Endothelial cell of umbilical vein (primary cell): ENCODE data around the gene LAMB3. TPM values are rescaled to one million over a fixed set of nuclear protein-coding genes. Genes with fewer than 3 reads are reported as not detected.

Experiments used
- BruUV-seq: library from RNA; stranded (reverse); fragments of 400-500 nt; replicated peaks from 2 replicates; lab custom pipeline; 2021; lab: Mats Ljungman, UMichigan
- CTCF ChIA-PET: fragments of 300-600, 350-600 bp; sonication (Branson Sonifier 250); formaldehyde crosslinking; loops from one replicate; lab custom pipeline; 2021; ENCODE audit warnings: antibody characterized with exemption, inconsistent platforms; lab: Charles Lee
- POLR2A ChIA-PET: fragments of 300-600, 350-600 bp; sonication (Branson Sonifier 250); formaldehyde crosslinking; loops from one replicate; lab custom pipeline; 2021; ENCODE audit warnings: antibody characterized with exemption, inconsistent platforms; lab: Charles Lee
- DNase-seq: peaks from one replicate; pipeline ENCODE4 v3.0.0-alpha.2; 2011; ENCODE audit warnings: low read depth, low spot score
- FAIRE-seq: peaks from 2 replicates; lab custom pipeline; 2011; peaks lifted over from hg19 to GRCh38; lab: Jason Lieb, UNC
- H2AFZ ChIP-seq: 2 replicates; pipeline ENCODE4 v1.6.0; 2012; ENCODE audit warnings: low read depth, low read length, control low read depth, inconsistent platforms
- H3K27ac ChIP-seq: 2 replicates; pipeline ENCODE4 v1.5.1; 2011; ENCODE audit warnings: low read depth, mild to moderate bottlenecking, control low read depth, low read length, moderate library complexity; ENCODE audit not compliant: insufficient read depth
- H3K27me3 ChIP-seq, 2 experiments: 2 replicates each; pipeline versions ENCODE4 v1.6.0 to v1.6.1; 2011; ENCODE audit warnings: low read length in 2 of 2, mixed read lengths in 1 of 2; ENCODE audit not compliant: control insufficient read depth in 2 of 2, insufficient read depth in 2 of 2
- H3K36me3 ChIP-seq, 2 experiments: 2 replicates in 1 of 2; 3 replicates in 1 of 2; pipeline ENCODE4 v1.5.1; 2011; ENCODE audit warnings: low read length in 2 of 2, mild to moderate bottlenecking in 1 of 2, moderate library complexity in 1 of 2; ENCODE audit not compliant: control insufficient read depth in 2 of 2, insufficient read depth in 2 of 2; ENCODE audit errors: extremely low read depth in 1 of 2
- H3K4me1 ChIP-seq: 3 replicates; pipeline ENCODE4 v1.5.1; 2011; ENCODE audit warnings: mild to moderate bottlenecking, low read length; ENCODE audit not compliant: control insufficient read depth, insufficient read depth; ENCODE audit errors: extremely low read depth
- H3K4me2 ChIP-seq: 2 replicates; pipeline ENCODE4 v1.6.1; 2011; ENCODE audit warnings: low read length, control low read depth, mixed read lengths; ENCODE audit not compliant: insufficient read depth
- H3K4me3 ChIP-seq, 3 experiments: fragments of 200-600 bp in 1 of 3; sonication (generic), shearing (Covaris generic) in 1 of 3; replicated peaks in 1 of 3; 2 replicates each; pipeline ENCODE4 v1.5.1; 2011 to 2016; ENCODE audit warnings: control low read depth in 3 of 3, low read length in 3 of 3, mild to moderate bottlenecking in 2 of 3, inconsistent platforms in 1 of 3, low read depth in 1 of 3, moderate library complexity in 1 of 3; ENCODE audit not compliant: insufficient read depth in 1 of 3
- H3K79me2 ChIP-seq: 2 replicates; pipeline ENCODE4 v1.6.0; 2012; ENCODE audit warnings: low read length, inconsistent platforms; ENCODE audit not compliant: control insufficient read depth, insufficient read depth
- H3K9ac ChIP-seq: replicated peaks from 2 replicates; pipeline ENCODE3; 2011; ENCODE audit warnings: low read length, control low read depth; ENCODE audit not compliant: insufficient read depth; ENCODE audit errors: extremely low read depth
- H3K9me1 ChIP-seq: replicated peaks from 3 replicates; pipeline ENCODE4 v1.6.0; 2011; ENCODE audit warnings: mild to moderate bottlenecking, low read length; ENCODE audit not compliant: control insufficient read depth, insufficient read depth; ENCODE audit errors: extremely low read depth
- H3K9me3 ChIP-seq: replicated peaks from 2 replicates; pipeline ENCODE4 v1.5.1; 2012; ENCODE audit warnings: low read length, inconsistent platforms; ENCODE audit not compliant: control insufficient read depth, insufficient read depth
- H4K20me1 ChIP-seq: replicated peaks from 2 replicates; pipeline ENCODE3; 2011; ENCODE audit warnings: mild to moderate bottlenecking, low read length; ENCODE audit not compliant: control insufficient read depth, insufficient read depth; ENCODE audit errors: extremely low read depth
- EZH2 ChIP-seq: IDR thresholded peaks from 2 replicates; pipeline ENCODE4 v1.6.1; 2012; ENCODE audit warnings: borderline replicate concordance, low read depth, mild to moderate bottlenecking, moderate library complexity, low read length, inconsistent platforms; ENCODE audit not compliant: severe bottlenecking
- FOS ChIP-seq: IDR thresholded peaks from 2 replicates; pipeline ENCODE4 v1.6.1; 2011; ENCODE audit warnings: mild to moderate bottlenecking, low read length, moderate library complexity, borderline replicate concordance; ENCODE audit not compliant: insufficient read depth
- GATA2 ChIP-seq: IDR thresholded peaks from 2 replicates; pipeline ENCODE4 v1.7.0; 2011; ENCODE audit warnings: low read depth, mild to moderate bottlenecking, moderate library complexity, mixed read lengths, low read length; ENCODE audit not compliant: insufficient read length, insufficient read depth
- JUN ChIP-seq: IDR thresholded peaks from 2 replicates; pipeline ENCODE4 v1.6.1; 2011; ENCODE audit warnings: borderline replicate concordance, low read depth; ENCODE audit not compliant: insufficient read length, insufficient read depth
- POLR2A ChIP-seq: IDR thresholded peaks from 2 replicates; pipeline ENCODE4 v1.6.1; 2012; ENCODE audit warnings: low read depth, mild to moderate bottlenecking, control low read depth, low read length
- dilution Hi-C: fragments of 300-500 bp; cut with MboI; formaldehyde crosslinking; loops from one replicate; pipeline ENCODE4 v1.15.0; 2019; ENCODE audit warnings: low sequenced_read_pairs; ENCODE audit not compliant: extremely low pct_ligation_motif_present
- intact Hi-C: fragments of 100-400 bp; cut with micrococcal nuclease; formaldehyde crosslinking; loops from one replicate; pipeline ENCODE4 v1.10.0; 2022
- polyA plus RNA-seq, 4 experiments: library from polyadenylated mRNA; depleted of rRNA in 3 of 4; stranded (reverse) in 3 of 4; unstranded in 1 of 4; fragments of >200 nt; gene quantifications; 2 replicates each; pipeline versions ENCODE4 v1.2.1 to v1.2.3, GENCODE V29; 2011 to 2012; ENCODE audit warnings: missing spikeins in 1 of 4
- total RNA-seq: library from RNA; stranded (reverse); gene quantifications from 2 replicates; pipeline ENCODE4 v1.2.3, GENCODE V29; 2021
- TF ChIP-seq, protein P1 (sequence below): IDR thresholded peaks from 2 replicates; pipeline ENCODE4 v1.6.1; 2011; ENCODE audit not compliant: insufficient read depth, insufficient read length

The LAMB3 gene
- total and polyA plus RNA-seq, 2 donors (not counting 3 experiments of a cell fraction or from before 2014, with no cell fraction given): 2.6 to 3.1 TPM

DNA sequence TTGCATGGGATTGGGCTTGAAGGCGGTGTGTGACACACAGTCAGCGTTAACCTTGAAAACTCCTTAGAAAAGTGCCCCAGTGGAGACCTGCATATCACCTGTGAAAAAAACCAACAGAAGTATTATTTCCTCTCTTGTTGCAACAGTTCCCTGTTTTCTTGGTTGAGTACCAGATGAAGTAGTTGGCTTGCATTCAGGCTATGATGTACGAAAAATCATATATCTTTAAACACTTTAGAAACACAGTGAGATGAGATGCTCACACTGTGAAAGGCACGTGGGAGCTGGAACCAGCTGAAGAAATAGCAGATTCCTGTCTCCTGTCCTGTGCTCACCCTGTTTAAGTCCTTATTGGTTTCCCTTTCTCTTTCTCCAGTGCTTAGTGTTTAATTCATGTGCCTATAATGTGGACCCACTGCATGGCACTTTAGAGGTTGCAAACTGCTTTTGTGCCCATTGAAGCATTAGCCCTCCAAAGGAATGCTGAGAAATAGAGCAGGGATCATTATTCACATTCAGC is 65.9 kb downstream of the LAMB3 start:
- BruUV-seq: no TSS peak
- H3K4me1 ChIP-seq: peaks cover 9% of the 10 kb centered on the region
- DNase-seq (no peak), FAIRE-seq (no peak)
- no peak overlapping the region for H3K4me2 ChIP-seq
- ChIA-PET CTCF (interaction anchor here (0.6 to 6.9 kb wide), 15 partner anchors 9 to 162 kb away, joined by 3 to 65 read pairs (median 5); no protein-coding TSS in a partner anchor), POLR2A (no interaction called here)
- no peaks in the 10 kb centered on the region for H3K36me3 ChIP-seq
- no peaks in the 10 kb centered on the region for H3K9me1 ChIP-seq
- H2AFZ ChIP-seq: no peak overlapping the region
- no peak for TF ChIP-seq JUN
- no peak for TF ChIP-seq EZH2
- no peak for TF ChIP-seq GATA2
- TF ChIP-seq, protein P1, sequence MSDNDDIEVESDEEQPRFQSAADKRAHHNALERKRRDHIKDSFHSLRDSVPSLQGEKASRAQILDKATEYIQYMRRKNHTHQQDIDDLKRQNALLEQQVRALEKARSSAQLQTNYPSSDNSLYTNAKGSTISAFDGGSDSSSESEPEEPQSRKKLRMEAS: no peak
- intact Hi-C loops: no loop called here
- dilution Hi-C loops: loop anchor here (25.0 kb wide), 1 partner anchor 101 kb away; the partner anchor contains the start of gene G0S2
- no peak overlapping the region for H3K9ac ChIP-seq
- H4K20me1 ChIP-seq: no peaks in the 10 kb centered on the region
- no peak overlapping the region for H3K4me3 ChIP-seq
- no peak overlapping the region for H3K27ac ChIP-seq
- peaks cover 41 to 43% of the 10 kb centered on the region in 2 experiments for H3K27me3 ChIP-seq
- H3K9me3 ChIP-seq: no peaks in the 10 kb centered on the region
- H3K79me2 ChIP-seq: no peaks in the 10 kb centered on the region

DNA sequence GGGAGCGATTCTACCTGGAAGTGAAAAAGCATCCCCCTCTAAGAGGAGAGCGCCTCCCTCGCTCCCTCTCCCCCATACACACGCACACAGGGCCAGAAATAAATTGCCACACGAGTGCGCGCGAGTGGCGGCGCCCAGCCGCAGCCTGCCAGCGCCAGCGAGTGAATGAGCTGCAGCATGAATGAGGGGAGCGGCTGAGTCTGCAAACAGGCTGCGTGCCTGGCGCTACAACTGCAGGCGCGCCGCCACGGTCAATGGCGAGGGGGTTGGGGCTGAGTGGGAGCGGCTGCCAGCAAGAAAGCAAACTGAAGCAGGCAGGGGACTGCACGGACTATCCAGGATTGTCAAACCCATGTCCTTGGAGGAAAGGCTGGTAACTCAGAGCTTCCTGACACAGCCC is 66.6 kb downstream of the LAMB3 start:
- DNase-seq: no peak
- intact Hi-C loops (loop anchor here (1.0 kb wide), 1 partner anchor 9 kb away; no protein-coding TSS in a partner anchor), dilution Hi-C loops (loop anchor here (25.0 kb wide), 1 partner anchor 102 kb away; the partner anchor contains the start of gene G0S2)
- no TSS peak for BruUV-seq
- ChIA-PET CTCF (interaction anchor here (0.6 to 6.9 kb wide), 15 partner anchors 9 to 162 kb away, joined by 3 to 65 read pairs (median 5); no protein-coding TSS in a partner anchor), POLR2A (no interaction called here)
- no peak for FAIRE-seq
- H3K36me3 ChIP-seq: no peaks in the 10 kb centered on the region
- peaks cover 9% of the 10 kb centered on the region for H3K4me1 ChIP-seq
- H3K4me2 ChIP-seq: no peak overlapping the region
- H3K9me3 ChIP-seq: no peaks in the 10 kb centered on the region
- H3K9ac ChIP-seq: no peak overlapping the region
- peak; percentile 47 for TF ChIP-seq EZH2
- no peak for TF ChIP-seq FOS
- no peak for TF ChIP-seq POLR2A
- no peak for TF ChIP-seq JUN
- no peak for TF ChIP-seq GATA2
- TF ChIP-seq, protein P1: no peak
- no peaks in the 10 kb centered on the region for H3K9me1 ChIP-seq
- H3K27me3 ChIP-seq: peaks cover 42 to 43% of the 10 kb centered on the region in 2 experiments
- H4K20me1 ChIP-seq: no peaks in the 10 kb centered on the region
- no peak overlapping the region for H3K27ac ChIP-seq
- no peak overlapping the region for H2AFZ ChIP-seq
- no peak overlapping the region for H3K4me3 ChIP-seq
- no peaks in the 10 kb centered on the region for H3K79me2 ChIP-seq
